Hindlimb muscle (tissue), 1 donor: ENCODE data around the gene SLC5A9. TPM values are rescaled to one million over a fixed set of nuclear protein-coding genes. Genes with fewer than 3 reads are reported as not detected.
"Not testable (repeated sequence)": the region's sequence is repeated elsewhere in the genome, so short reads cannot be mapped to it uniquely, and the experiment has no call there.

ENCODE experiments used
- DNase-seq: peaks from one replicate; pipeline ENCODE4 v3.0.0-alpha.2; 2013
- polyA plus RNA-seq: library from polyadenylated mRNA; unstranded; fragments of 120-200 nt; gene quantifications from one replicate; pipeline ENCODE4 v1.2.1, GENCODE V29; 2013; ENCODE audit not compliant: insufficient read length

The SLC5A9 gene
- polyA plus RNA-seq, 1 donor = 1.4 TPM

- peak; percentile 11 for DNase-seq
These were observed 22.6 kb downstream of the SLC5A9 start for GRCh38 chr1:48245106-48245505.

- DNase-seq = no peak
These were observed 24.2 kb downstream of the SLC5A9 start for GRCh38 chr1:48246727-48247126.

- no peak for DNase-seq
These were observed 25.8 kb downstream of the SLC5A9 start for GRCh38 chr1:48248356-48248755.

GRCh38 chr1:48249868-48250267, 27.4 kb downstream of the SLC5A9 start:
- DNase-seq = no peak

GRCh38 chr1:48250572-48250971, 28.1 kb downstream of the SLC5A9 start:
- DNase-seq = no peak

- DNase-seq = no peak
These were observed 28.8 kb downstream of the SLC5A9 start for GRCh38 chr1:48251323-48251722.

GRCh38 chr1:48251821-48252220, 29.3 kb downstream of the SLC5A9 start:
- no peak for DNase-seq

GRCh38 chr1:48254254-48254653, 31.7 kb downstream of the SLC5A9 start:
- DNase-seq = no peak

- no peak for DNase-seq
These were observed 35.6 kb downstream of the SLC5A9 start for GRCh38 chr1:48258106-48258505.

GRCh38 chr1:48261881-48262400, 39.4 kb downstream of the SLC5A9 start:
- DNase-seq = no peak

- DNase-seq = no peak
These were observed 40.5 kb downstream of the SLC5A9 start for GRCh38 chr1:48263041-48263440.

- no peak for DNase-seq
These were observed 44.1 kb downstream of the SLC5A9 start for GRCh38 chr1:48266576-48266975.

- DNase-seq = not testable (repeated sequence)
These were observed 54.9 kb downstream of the SLC5A9 start for GRCh38 chr1:48277437-48277836.

- DNase-seq = not testable (repeated sequence)
These were observed 59.8 kb downstream of the SLC5A9 start for GRCh38 chr1:48282329-48282728.

GRCh38 chr1:48284696-48285420, 62.3 kb downstream of the SLC5A9 start:
- DNase-seq = not testable (repeated sequence)

- no peak for DNase-seq
These were observed 63.0 kb downstream of the SLC5A9 start for GRCh38 chr1:48285525-48285924.

- no peak for DNase-seq
These were observed 68.9 kb downstream of the SLC5A9 start for GRCh38 chr1:48291421-48291820.

GRCh38 chr1:48292706-48293105, 70.2 kb downstream of the SLC5A9 start:
- no peak for DNase-seq

- not testable (repeated sequence) for DNase-seq
These were observed 71.6 kb downstream of the SLC5A9 start for GRCh38 chr1:48294094-48294493.

GRCh38 chr1:48294656-48295055, 72.1 kb downstream of the SLC5A9 start:
- no peak for DNase-seq
